ENCODE data around the gene LEO1.

LEO1 gene

DNA sequence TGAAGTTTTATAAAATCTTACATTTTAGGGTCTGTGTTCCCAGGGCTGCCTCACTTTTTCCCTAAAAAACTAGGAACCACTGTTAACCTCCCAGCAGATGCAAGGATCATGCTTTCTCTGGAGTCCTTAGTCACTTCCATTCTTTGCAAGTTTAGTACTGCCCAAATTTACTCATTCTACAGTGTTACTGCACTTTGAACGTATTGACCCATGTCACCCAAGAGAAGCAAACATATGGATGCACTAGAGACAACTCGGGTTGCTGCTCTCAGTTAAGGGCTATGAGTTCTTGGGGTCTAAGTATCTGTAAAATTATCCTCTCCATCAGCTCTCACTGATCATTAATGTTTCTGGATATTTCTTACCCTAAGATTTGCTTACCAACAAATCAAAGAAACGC lies 59.0 kb downstream of the LEO1 start:
- TF ChIP-seq SP1 (IDR thresholded peaks at IDR 0.05): no peak
- no peak for TF ChIP-seq CTBP1 (IDR thresholded peaks at IDR 0.05; ENCODE audit: borderline replicate concordance)
- TF ChIP-seq LEF1 (IDR thresholded peaks at IDR 0.05; ENCODE audit: borderline replicate concordance): no peak
- no peak for TF ChIP-seq BHLHE40 (IDR thresholded peaks at IDR 0.05; ENCODE audit: borderline replicate concordance)
- TF ChIP-seq FOXM1 (IDR thresholded peaks at IDR 0.05; ENCODE audit: borderline replicate concordance): no peak
- no peak for TF ChIP-seq HDGF (IDR thresholded peaks at IDR 0.05; ENCODE audit: borderline replicate concordance)
- TF ChIP-seq L3MBTL2 (conservative IDR thresholded peaks at IDR 0.05): no peak
- TF ChIP-seq TARDBP (IDR thresholded peaks at IDR 0.05): no peak
- CTCF ChIA-PET: interaction anchor here (0.6 kb wide), 1 partner anchor 130 kb away, joined by 3 read pairs; no protein-coding TSS in a partner anchor
- POLR2A ChIA-PET: no interaction called here
- DNase-seq (ENCODE audit: extremely low spot score): no peak

DNA sequence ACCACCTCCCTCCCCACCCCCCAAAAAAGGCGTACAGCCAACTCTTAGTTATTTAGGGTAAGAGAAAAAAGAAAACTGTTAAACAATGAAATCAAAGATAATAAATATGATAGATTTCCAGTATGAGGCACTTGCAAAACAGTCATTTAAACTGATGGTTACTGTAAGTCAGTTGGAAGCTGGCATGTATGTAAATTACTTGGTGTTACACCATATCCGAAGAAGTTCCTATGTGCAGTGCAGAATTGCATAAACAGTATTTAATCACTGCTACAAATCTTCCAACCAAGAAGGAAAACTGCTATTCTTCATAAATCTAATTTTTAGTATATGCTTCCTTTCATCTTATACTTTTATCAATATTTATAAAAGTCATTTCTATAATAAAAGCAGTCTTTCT lies 62.0 kb downstream of the LEO1 start:
- POLR2A ChIA-PET: no interaction called here
- CTCF ChIA-PET: no interaction called here
- no peak for DNase-seq (ENCODE audit: extremely low spot score)
- TF ChIP-seq TARDBP (IDR thresholded peaks at IDR 0.05) (no peak), BHLHE40 (IDR thresholded peaks at IDR 0.05; ENCODE audit: borderline replicate concordance) (no peak), CTBP1 (IDR thresholded peaks at IDR 0.05; ENCODE audit: borderline replicate concordance) (no peak), L3MBTL2 (conservative IDR thresholded peaks at IDR 0.05) (no peak), ELF4 (IDR thresholded peaks at IDR 0.05) (no peak), HDGF (IDR thresholded peaks at IDR 0.05; ENCODE audit: borderline replicate concordance) (no peak), LEF1 (IDR thresholded peaks at IDR 0.05; ENCODE audit: borderline replicate concordance) (no peak), ZNF384 (IDR thresholded peaks at IDR 0.05) (no peak), NFRKB (IDR thresholded peaks at IDR 0.05) (no peak), FOXK2 (IDR thresholded peaks at IDR 0.05) (no peak), FOXM1 (IDR thresholded peaks at IDR 0.05; ENCODE audit: borderline replicate concordance) (no peak), FOXA1 (IDR thresholded peaks at IDR 0.05) (no peak), SP1 (IDR thresholded peaks at IDR 0.05) (no peak)

DNA sequence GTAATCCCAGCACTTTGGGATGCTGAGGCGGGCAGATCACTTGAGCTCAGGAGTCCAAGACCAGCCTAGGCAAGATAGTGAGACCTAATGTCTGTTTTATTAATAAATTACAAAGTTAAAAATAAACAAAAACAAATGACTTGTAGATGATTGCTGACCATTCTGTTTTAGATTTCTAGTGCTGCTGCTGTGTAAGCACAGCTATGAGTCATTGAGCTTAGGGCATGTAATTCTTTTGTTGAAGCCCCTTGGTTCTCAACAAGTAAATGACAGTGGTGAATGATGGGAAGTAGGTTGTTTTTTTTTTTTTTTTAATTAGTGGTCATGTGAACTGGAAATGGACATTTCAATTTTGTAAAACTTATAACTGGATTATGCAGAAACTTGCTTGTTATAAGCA lies 63.3 kb downstream of the LEO1 start:
- TF ChIP-seq CTBP1 (IDR thresholded peaks at IDR 0.05; ENCODE audit: borderline replicate concordance) (no peak), SUZ12 (IDR thresholded peaks at IDR 0.05) (no peak), NFRKB (IDR thresholded peaks at IDR 0.05) (no peak), L3MBTL2 (conservative IDR thresholded peaks at IDR 0.05) (no peak), HDGF (IDR thresholded peaks at IDR 0.05; ENCODE audit: borderline replicate concordance) (no peak), FOXA1 (IDR thresholded peaks at IDR 0.05) (no peak)
- DNase-seq (ENCODE audit: extremely low spot score): no peak
- POLR2A ChIA-PET: no interaction called here
- CTCF ChIA-PET: no interaction called here

DNA sequence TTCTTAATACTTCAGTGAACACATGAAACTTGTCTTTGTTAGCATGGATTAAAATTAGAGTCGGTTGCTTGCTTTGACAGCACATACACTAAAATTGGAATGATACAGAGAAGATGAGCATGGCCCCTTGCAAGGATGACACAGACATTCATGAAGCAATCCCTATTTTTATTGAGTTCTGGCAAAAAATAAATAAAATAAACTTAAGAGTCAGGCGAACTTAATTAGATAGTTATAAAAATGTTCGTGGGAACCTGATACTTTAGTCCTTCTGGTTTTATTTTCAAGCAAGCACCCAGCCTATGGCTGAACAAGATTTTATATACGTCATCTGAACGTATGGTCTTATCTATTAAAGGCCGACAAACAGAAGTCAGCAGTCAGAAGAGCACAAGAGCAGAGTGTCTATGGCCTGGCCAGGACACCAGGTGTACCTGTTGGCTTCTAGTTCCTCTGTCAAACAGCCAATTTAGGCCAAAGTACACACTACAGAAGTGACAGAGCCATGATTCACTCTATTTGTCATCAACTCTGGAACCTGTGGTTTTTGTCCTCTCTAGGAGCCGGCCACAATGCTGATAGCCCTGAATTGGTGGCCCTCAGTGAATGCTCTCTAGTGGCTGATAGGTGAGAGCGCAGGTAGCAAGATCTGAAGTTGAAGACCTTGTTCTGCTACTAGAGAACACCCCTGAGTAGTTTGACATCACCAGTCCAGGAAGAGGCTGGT lies 64.3 kb downstream of the LEO1 start:
- ChIA-PET CTCF (no interaction called here), POLR2A (no interaction called here)
- DNase-seq (ENCODE audit: extremely low spot score): no peak
- TF ChIP-seq SUZ12 (IDR thresholded peaks at IDR 0.05): no peak
- no peak for TF ChIP-seq L3MBTL2 (conservative IDR thresholded peaks at IDR 0.05)
- TF ChIP-seq ZNF384 (IDR thresholded peaks at IDR 0.05): no peak
- TF ChIP-seq NFRKB (IDR thresholded peaks at IDR 0.05): no peak
- TF ChIP-seq BHLHE40 (IDR thresholded peaks at IDR 0.05; ENCODE audit: borderline replicate concordance): no peak
- TF ChIP-seq HDGF (IDR thresholded peaks at IDR 0.05; ENCODE audit: borderline replicate concordance): no peak
- TF ChIP-seq ELF4 (IDR thresholded peaks at IDR 0.05): no peak
- no peak for TF ChIP-seq FOXA1 (IDR thresholded peaks at IDR 0.05)
- TF ChIP-seq FOXK2 (IDR thresholded peaks at IDR 0.05): no peak
- TF ChIP-seq LEF1 (IDR thresholded peaks at IDR 0.05; ENCODE audit: borderline replicate concordance): no peak
- no peak for TF ChIP-seq ARNT (IDR thresholded peaks at IDR 0.05)
- TF ChIP-seq CTBP1 (IDR thresholded peaks at IDR 0.05; ENCODE audit: borderline replicate concordance): no peak
- TF ChIP-seq SP1 (IDR thresholded peaks at IDR 0.05): no peak
- TF ChIP-seq, protein P1, sequence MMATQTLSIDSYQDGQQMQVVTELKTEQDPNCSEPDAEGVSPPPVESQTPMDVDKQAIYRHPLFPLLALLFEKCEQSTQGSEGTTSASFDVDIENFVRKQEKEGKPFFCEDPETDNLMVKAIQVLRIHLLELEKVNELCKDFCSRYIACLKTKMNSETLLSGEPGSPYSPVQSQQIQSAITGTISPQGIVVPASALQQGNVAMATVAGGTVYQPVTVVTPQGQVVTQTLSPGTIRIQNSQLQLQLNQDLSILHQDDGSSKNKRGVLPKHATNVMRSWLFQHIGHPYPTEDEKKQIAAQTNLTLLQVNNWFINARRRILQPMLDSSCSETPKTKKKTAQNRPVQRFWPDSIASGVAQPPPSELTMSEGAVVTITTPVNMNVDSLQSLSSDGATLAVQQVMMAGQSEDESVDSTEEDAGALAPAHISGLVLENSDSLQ (IDR thresholded peaks at IDR 0.05): no peak
- TF ChIP-seq FOXM1 (IDR thresholded peaks at IDR 0.05; ENCODE audit: borderline replicate concordance): no peak
- TF ChIP-seq TARDBP (IDR thresholded peaks at IDR 0.05): no peak

DNA sequence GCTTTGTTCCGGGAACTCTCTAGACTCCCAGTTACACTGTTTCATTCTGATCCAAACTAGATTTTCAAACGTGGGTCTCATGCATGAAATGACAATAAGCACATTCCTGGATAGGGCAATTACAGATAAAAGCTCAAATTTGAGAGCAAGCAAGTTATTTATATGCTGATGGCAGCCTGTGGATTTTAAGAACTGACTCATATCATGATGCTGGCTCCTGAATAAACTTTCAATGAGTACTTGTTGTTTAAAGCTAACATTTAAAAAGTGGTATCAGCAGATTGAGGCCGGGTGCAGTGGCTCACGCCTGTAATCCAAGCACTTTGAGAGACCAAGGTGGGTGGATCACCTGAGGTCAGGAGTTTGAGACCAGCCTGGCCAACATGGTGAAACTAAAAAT lies 66.6 kb downstream of the LEO1 start:
- no peak for DNase-seq (ENCODE audit: extremely low spot score)
- ChIA-PET CTCF (no interaction called here), POLR2A (no interaction called here)
- TF ChIP-seq HDGF (IDR thresholded peaks at IDR 0.05; ENCODE audit: borderline replicate concordance) (no peak), TARDBP (IDR thresholded peaks at IDR 0.05) (no peak), FOXK2 (IDR thresholded peaks at IDR 0.05) (no peak), ELF4 (IDR thresholded peaks at IDR 0.05) (no peak), NFRKB (IDR thresholded peaks at IDR 0.05) (no peak)

DNA sequence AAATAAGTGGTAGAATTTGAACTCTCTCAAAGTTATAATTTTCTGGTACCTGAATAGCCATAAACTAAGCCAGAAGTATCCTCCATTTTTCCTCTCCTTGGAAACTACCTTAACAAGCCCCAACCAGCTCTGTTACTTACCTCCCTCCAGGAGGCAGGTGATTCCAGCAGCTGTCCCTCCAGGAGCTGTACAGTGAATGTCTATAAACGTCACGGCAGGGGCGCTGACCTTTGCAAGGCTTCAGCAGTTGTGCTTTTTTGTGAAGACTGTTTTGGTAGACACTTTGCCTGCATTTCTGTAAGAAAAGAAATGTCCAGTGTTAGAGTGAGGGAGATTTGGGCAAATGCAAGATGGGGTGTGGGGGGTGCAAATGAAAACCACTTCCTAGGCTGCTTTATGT lies 67.2 kb downstream of the LEO1 start:
- ChIA-PET POLR2A (no interaction called here), CTCF (no interaction called here)
- DNase-seq (ENCODE audit: extremely low spot score): no peak
- TF ChIP-seq ZNF384 (IDR thresholded peaks at IDR 0.05): no peak
- TF ChIP-seq TARDBP (IDR thresholded peaks at IDR 0.05): no peak
- TF ChIP-seq SUZ12 (IDR thresholded peaks at IDR 0.05): no peak
- TF ChIP-seq NFRKB (IDR thresholded peaks at IDR 0.05): no peak
- no peak for TF ChIP-seq FOXM1 (IDR thresholded peaks at IDR 0.05; ENCODE audit: borderline replicate concordance)
- TF ChIP-seq, protein P1 (IDR thresholded peaks at IDR 0.05): no peak
- TF ChIP-seq CTBP1 (IDR thresholded peaks at IDR 0.05; ENCODE audit: borderline replicate concordance): no peak
- no peak for TF ChIP-seq ARNT (IDR thresholded peaks at IDR 0.05)
- no peak for TF ChIP-seq HDGF (IDR thresholded peaks at IDR 0.05; ENCODE audit: borderline replicate concordance)
- TF ChIP-seq SP1 (IDR thresholded peaks at IDR 0.05): no peak
- no peak for TF ChIP-seq LEF1 (IDR thresholded peaks at IDR 0.05; ENCODE audit: borderline replicate concordance)
- TF ChIP-seq FOXA1 (IDR thresholded peaks at IDR 0.05): no peak
- no peak for TF ChIP-seq L3MBTL2 (conservative IDR thresholded peaks at IDR 0.05)
- TF ChIP-seq BHLHE40 (IDR thresholded peaks at IDR 0.05; ENCODE audit: borderline replicate concordance): no peak
- no peak for TF ChIP-seq FOXK2 (IDR thresholded peaks at IDR 0.05)
- no peak for TF ChIP-seq ELF4 (IDR thresholded peaks at IDR 0.05)
